ENCODE data around the gene MFSD12. TPM values are rescaled to one million over a fixed set of nuclear protein-coding genes. Genes with fewer than 3 reads are reported as not detected.

Gene MFSD12
- total RNA-seq, 1 experiment from 2014 or later, result 131 TPM

DNA sequence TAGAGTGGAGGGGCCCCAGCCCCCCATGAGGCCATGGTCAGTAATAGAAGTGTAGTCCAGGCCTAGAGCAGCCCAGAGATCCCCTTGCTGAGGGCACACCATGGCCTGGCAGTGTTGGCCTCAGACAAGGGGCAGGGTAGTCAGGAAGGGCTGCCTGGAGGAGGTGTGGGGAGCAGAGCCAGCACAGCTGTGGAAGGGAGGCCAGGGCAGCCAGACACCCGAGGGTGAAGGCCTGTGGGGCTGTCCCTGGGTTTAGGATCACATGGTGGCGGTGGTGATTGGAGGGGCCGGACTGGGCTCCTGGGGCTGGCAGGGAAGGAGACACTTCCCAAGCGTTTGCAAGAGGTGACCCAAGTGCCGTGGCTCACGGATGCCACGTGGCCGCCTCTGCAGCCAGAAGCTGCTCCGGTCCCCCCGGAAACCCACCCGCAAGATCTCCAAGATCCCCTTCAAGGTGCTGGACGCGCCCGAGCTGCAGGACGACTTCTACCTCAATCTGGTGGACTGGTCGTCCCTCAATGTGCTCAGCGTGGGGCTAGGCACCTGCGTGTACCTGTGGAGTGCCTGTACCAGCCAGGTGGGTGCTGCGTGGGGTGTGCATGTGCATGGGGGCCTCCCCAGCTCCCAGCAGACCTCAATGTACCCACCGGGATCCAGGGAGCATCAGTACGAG, 30.0 kb downstream of the MFSD12 start:
- H3K4me1 ChIP-seq (ENCODE audit: control insufficient read depth in 1 of 2, insufficient read depth in 2 of 2, low read length in 2 of 2), result no peaks in the 10 kb centered on the region
- no peak overlapping the region for H3K9ac ChIP-seq (ENCODE audit: low read length)
- no peaks in the 10 kb centered on the region for H3K27me3 ChIP-seq (ENCODE audit: insufficient read depth, low read length)
- no peak overlapping the region for H3K4me3 ChIP-seq (replicated peaks in 1 of 2; ENCODE audit: low read depth in 1 of 2, low read length in 2 of 2)
- ChIA-PET CTCF (no interaction called here), RAD21 (ENCODE audit: low non-redundant PET in 1 of 2, low total read pairs in 2 of 2, uncharacterized antibody in 2 of 2, unreplicated experiment in 2 of 2) (no interaction called here), POLR2A (no interaction called here)
- no peaks in the 10 kb centered on the region for H4K20me1 ChIP-seq (ENCODE audit: insufficient read depth)
- ATAC-seq, result no peak
- no peak for DNase-seq (ENCODE audit: low read depth, low spot score)
- H3K9me2 ChIP-seq (ENCODE audit: insufficient read depth), result no peaks in the 10 kb centered on the region
- intact Hi-C loops (cut with micrococcal nuclease), result no loop called here
- BruUV-seq (replicated peaks), result no TSS peak
- H2AFZ ChIP-seq (ENCODE audit: low read depth, low read length, poor library complexity, severe bottlenecking), result no peak overlapping the region
- no peak overlapping the region for H3K27ac ChIP-seq (ENCODE audit: low read depth, low read length)
- H3K36me3 ChIP-seq (ENCODE audit: control insufficient read depth in 1 of 2, insufficient read depth in 2 of 2, low read length in 2 of 2), result peaks cover 10 to 20% of the 10 kb centered on the region in 2 experiments; a peak in 3 of 4 replicates
- H3K79me2 ChIP-seq (ENCODE audit: insufficient read depth, low read length), result peaks cover 3% of the 10 kb centered on the region; the same call in 1 of the 2 replicates
- no peak overlapping the region for H3K4me2 ChIP-seq (ENCODE audit: low read length)
- H3K9me3 ChIP-seq (ENCODE audit: control insufficient read depth in 1 of 2, insufficient read depth in 1 of 2, low read depth in 1 of 2, low read length in 2 of 2), result no peaks in the 10 kb centered on the region
- TF ChIP-seq EZH2 (IDR thresholded peaks at IDR 0.05) (no peak), ZNF274 (IDR thresholded peaks at IDR 0.05; ENCODE audit: low read depth, low read length) (no peak), EGR1 (IDR thresholded peaks at IDR 0.05; ENCODE audit: low read depth) (no peak), MAX (IDR thresholded peaks at IDR 0.05) (no peak), ELF1 (IDR thresholded peaks at IDR 0.05; ENCODE audit: borderline replicate concordance, low read depth) (no peak), REST (IDR thresholded peaks at IDR 0.05; ENCODE audit: low read depth) (no peak), SIN3A (IDR thresholded peaks at IDR 0.05; ENCODE audit: low read depth) (no peak), CEBPB (IDR thresholded peaks at IDR 0.05; ENCODE audit: low read depth) (no peak), EZH2phosphoT487 (IDR thresholded peaks at IDR 0.05; ENCODE audit: borderline replicate concordance) (no peak), RAD21 (IDR thresholded peaks at IDR 0.05; ENCODE audit: low read depth) (no peak), POLR2AphosphoS5 (IDR thresholded peaks at IDR 0.05; ENCODE audit: low read depth, low read length) (no peak), SRF (IDR thresholded peaks at IDR 0.05; ENCODE audit: low read depth) (no peak), POLR2A (IDR thresholded peaks at IDR 0.05; ENCODE audit: borderline replicate concordance, extremely low read depth, insufficient read depth, insufficient read length) (no peak), YY1 (IDR thresholded peaks at IDR 0.05; ENCODE audit: extremely low read depth, insufficient replicate concordance, low read depth, low read length) (no peak), FOSL1 (IDR thresholded peaks at IDR 0.05; ENCODE audit: low read depth) (no peak), CBX3 (IDR thresholded peaks at IDR 0.05; ENCODE audit: low read depth) (no peak), ZFX (IDR thresholded peaks at IDR 0.05) (no peak)
- TF ChIP-seq, protein P1, sequence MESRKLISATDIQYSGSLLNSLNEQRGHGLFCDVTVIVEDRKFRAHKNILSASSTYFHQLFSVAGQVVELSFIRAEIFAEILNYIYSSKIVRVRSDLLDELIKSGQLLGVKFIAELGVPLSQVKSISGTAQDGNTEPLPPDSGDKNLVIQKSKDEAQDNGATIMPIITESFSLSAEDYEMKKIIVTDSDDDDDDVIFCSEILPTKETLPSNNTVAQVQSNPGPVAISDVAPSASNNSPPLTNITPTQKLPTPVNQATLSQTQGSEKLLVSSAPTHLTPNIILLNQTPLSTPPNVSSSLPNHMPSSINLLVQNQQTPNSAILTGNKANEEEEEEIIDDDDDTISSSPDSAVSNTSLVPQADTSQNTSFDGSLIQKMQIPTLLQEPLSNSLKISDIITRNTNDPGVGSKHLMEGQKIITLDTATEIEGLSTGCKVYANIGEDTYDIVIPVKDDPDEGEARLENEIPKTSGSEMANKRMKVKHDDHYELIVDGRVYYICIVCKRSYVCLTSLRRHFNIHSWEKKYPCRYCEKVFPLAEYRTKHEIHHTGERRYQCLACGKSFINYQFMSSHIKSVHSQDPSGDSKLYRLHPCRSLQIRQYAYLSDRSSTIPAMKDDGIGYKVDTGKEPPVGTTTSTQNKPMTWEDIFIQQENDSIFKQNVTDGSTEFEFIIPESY (IDR thresholded peaks at IDR 0.05; ENCODE audit: extremely low read depth, insufficient replicate concordance, low read length), result no peak
